Breast epithelium (tissue), 3 donors: ENCODE measurements around the gene BATF.

Source experiments
- POLR2A ChIP-seq: fragments of 450-650 bp; IDR thresholded peaks from one replicate; pipeline ENCODE4 v1.6.1; 2016; ENCODE audit warnings: antibody characterized with exemption, mild to moderate bottlenecking, moderate library complexity
- POLR2AphosphoS5 ChIP-seq, 3 donors: sonication (generic); formaldehyde crosslinking; IDR thresholded peaks; one replicate each; pipeline ENCODE4 v1.6.1; 2017; ENCODE audit warnings: antibody characterized with exemption in 3 of 3
- TF ChIP-seq, protein P1 (sequence below), 3 donors: fragments of 450-650 bp; IDR thresholded peaks; one replicate each; pipeline ENCODE4 v1.5.1; 2016 to 2017; ENCODE audit warnings: antibody characterized with exemption in 3 of 3, mild to moderate bottlenecking in 3 of 3, moderate library complexity in 3 of 3

- TF ChIP-seq, protein P1, sequence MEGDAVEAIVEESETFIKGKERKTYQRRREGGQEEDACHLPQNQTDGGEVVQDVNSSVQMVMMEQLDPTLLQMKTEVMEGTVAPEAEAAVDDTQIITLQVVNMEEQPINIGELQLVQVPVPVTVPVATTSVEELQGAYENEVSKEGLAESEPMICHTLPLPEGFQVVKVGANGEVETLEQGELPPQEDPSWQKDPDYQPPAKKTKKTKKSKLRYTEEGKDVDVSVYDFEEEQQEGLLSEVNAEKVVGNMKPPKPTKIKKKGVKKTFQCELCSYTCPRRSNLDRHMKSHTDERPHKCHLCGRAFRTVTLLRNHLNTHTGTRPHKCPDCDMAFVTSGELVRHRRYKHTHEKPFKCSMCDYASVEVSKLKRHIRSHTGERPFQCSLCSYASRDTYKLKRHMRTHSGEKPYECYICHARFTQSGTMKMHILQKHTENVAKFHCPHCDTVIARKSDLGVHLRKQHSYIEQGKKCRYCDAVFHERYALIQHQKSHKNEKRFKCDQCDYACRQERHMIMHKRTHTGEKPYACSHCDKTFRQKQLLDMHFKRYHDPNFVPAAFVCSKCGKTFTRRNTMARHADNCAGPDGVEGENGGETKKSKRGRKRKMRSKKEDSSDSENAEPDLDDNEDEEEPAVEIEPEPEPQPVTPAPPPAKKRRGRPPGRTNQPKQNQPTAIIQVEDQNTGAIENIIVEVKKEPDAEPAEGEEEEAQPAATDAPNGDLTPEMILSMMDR (IDR thresholded peaks at IDR 0.05) = no peak
- TF ChIP-seq POLR2AphosphoS5 (IDR thresholded peaks at IDR 0.05) = no peak
- TF ChIP-seq POLR2A = no peak
Measured at GRCh38 chr14:75496755-75497154, 25.5 kb upstream of the BATF start.
